Right lobe of liver (tissue), 6 donors: ENCODE measurements around the gene ZNF557. TPM values are rescaled to one million over a fixed set of nuclear protein-coding genes. Genes with fewer than 3 reads are reported as not detected.
"Not testable (repeated sequence)": the region's sequence is repeated elsewhere in the genome, so short reads cannot be mapped to it uniquely, and the experiment has no call there.

Source experiments
- ATAC-seq, 4 donors: fragments of 200-7000 bp; cut with Tn5 transposase; one replicate each; pipeline ENCODE4 v1.9.1; 2020; ENCODE audit warnings: mild to moderate bottlenecking in 4 of 4, moderate library complexity in 4 of 4
- DNase-seq, 3 donors: peaks; one replicate each; pipeline ENCODE4 v3.0.0-alpha.2; 2020
- H3K27ac ChIP-seq, 3 donors: fragments of 200-600 bp; one replicate each; pipeline ENCODE4 v1.8.0; 2022
- H3K27me3 ChIP-seq, 2 donors: fragments of 200-600 bp; one replicate each; pipeline ENCODE4 v1.8.0; 2022
- H3K36me3 ChIP-seq, 4 donors: fragments of 200-600 bp; sonication (generic) in 1 of 4; one replicate each; pipeline versions ENCODE4 v1.5.1 to v1.8.0; 2017 to 2022; ENCODE audit warnings: control low read depth in 1 of 4
- H3K4me1 ChIP-seq, 4 donors: fragments of 200-600 bp; sonication (generic) in 1 of 4; one replicate each; pipeline versions ENCODE4 v1.5.1 to v1.8.0; 2017 to 2022; ENCODE audit warnings: control low read depth in 1 of 4
- H3K4me3 ChIP-seq, 3 donors: fragments of 200-600 bp; one replicate each; pipeline ENCODE4 v1.8.0; 2022
- H3K9me3 ChIP-seq, 4 donors: fragments of 200-600 bp; sonication (generic) in 1 of 4; one replicate each; pipeline versions ENCODE4 v1.5.1 to v1.8.0; 2017 to 2022; ENCODE audit warnings: control low read depth in 1 of 4
- POLR2A ChIP-seq: fragments of 450-650 bp; IDR thresholded peaks from one replicate; pipeline ENCODE4 v1.6.1; 2017; ENCODE audit warnings: antibody characterized with exemption, mild to moderate bottlenecking
- WGBS: methylation state at CpG from one replicate; pipeline ENCODE4 v1.1.6; 2018; ENCODE audit warnings: low coverage, low lambda C conversion rate; ENCODE audit not compliant: insufficient coverage; ENCODE audit errors: missing lambda C conversion rate; 5-methylcytosine and 5-hydroxymethylcytosine counted together
- intact Hi-C, 2 donors: fragments of 100-400 bp; cut with DNase I; formaldehyde crosslinking; loops; one replicate each; pipeline versions ENCODE4 v1.11.2 to v1.14.1; 2022
- total RNA-seq, 6 experiments: library from RNA; depleted of rRNA in 2 of 6; stranded (reverse); fragments of >200 nt in 2 of 6; fragmentation: NEBNext Ultra II Directional in 3 of 6; extraction: Animal tissue kit (Norgen Biotek cat#: 25700) in 3 of 6; gene quantifications; one replicate each; pipeline versions ENCODE4 v1.1.0 to v1.2.4, GENCODE V29; 2016 to 2023
- TF ChIP-seq, protein P1 (sequence below), 4 donors: fragments of 200-600 bp in 3 of 4; fragments of 450-650 bp in 1 of 4; IDR thresholded peaks; one replicate each; pipeline versions ENCODE4 v1.5.1 to v1.8.0; 2016 to 2022; ENCODE audit warnings: antibody characterized with exemption in 4 of 4, mild to moderate bottlenecking in 2 of 4
- donor health status: DM: no; HTN: yes; CAD: no.
- donor health status: DM: no; HTN: no; CAD: no.
- donor health status: DM: no; HTN: no; CAD: no.
- donor health status: DM: no; HTN: yes; CAD: no.
- donor health status: DM: no; HTN: yes; CAD: no.

Gene ZNF557
- total RNA-seq, 6 experiments from 2014 or later: 3.2 to 3.9 (median 3.5) TPM

DNA sequence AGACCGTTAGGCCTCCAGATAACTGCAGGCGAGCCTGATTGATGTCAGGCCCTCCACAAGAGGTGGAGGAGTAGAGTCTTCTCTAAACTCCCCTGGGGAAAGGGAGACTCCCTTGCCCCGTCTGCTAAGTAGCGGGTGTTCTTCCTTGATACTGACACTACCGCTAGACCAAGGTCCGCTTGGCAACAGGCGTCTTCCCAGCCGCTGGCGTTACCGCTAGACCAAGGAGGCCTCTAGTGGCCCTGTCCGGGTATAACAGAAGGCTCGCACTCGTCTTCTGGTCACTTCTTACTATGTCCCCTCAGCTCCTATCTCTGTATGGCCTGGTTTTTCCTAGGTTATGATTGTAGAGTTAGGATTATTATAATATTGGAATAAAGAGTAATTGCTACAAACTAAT is 2.4 kb upstream of the ZNF557 start:
- 27% methylated on average over 7 of the region's 13 CpGs for WGBS
- H3K9me3 ChIP-seq, intact Hi-C loops, H3K27me3 ChIP-seq, H3K4me3 ChIP-seq, H3K36me3 ChIP-seq, ATAC-seq, H3K27ac ChIP-seq: not testable (repeated sequence)
- TF ChIP-seq, protein P1, sequence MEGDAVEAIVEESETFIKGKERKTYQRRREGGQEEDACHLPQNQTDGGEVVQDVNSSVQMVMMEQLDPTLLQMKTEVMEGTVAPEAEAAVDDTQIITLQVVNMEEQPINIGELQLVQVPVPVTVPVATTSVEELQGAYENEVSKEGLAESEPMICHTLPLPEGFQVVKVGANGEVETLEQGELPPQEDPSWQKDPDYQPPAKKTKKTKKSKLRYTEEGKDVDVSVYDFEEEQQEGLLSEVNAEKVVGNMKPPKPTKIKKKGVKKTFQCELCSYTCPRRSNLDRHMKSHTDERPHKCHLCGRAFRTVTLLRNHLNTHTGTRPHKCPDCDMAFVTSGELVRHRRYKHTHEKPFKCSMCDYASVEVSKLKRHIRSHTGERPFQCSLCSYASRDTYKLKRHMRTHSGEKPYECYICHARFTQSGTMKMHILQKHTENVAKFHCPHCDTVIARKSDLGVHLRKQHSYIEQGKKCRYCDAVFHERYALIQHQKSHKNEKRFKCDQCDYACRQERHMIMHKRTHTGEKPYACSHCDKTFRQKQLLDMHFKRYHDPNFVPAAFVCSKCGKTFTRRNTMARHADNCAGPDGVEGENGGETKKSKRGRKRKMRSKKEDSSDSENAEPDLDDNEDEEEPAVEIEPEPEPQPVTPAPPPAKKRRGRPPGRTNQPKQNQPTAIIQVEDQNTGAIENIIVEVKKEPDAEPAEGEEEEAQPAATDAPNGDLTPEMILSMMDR (IDR thresholded peaks at IDR 0.05): peak in 2 of 4 donors; percentile 12 to 21
- peak in 1 of 3 donors; percentile 26 for DNase-seq
- peaks cover 0 to 10% (median 3%) of the 10 kb centered on the region in 4 donors for H3K4me1 ChIP-seq

DNA sequence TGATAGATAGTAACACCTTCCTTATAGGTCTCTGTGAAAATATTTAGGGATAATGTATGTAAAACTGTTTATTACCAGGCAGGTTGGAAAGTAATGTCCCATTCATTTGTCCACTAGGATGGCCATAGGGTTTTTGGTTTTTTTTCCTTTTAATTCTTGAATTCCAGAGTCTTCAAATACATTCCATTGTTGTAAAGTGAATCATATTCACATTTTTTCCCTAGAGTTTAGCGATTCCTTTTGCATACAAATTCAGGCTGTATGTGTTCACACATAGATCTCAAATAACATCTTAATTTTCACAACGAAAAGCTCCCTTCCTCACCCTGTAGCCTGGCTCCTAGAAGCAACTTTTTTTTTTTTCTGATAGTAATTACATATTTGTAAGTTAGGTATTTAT is 1.8 kb upstream of the ZNF557 start:
- no peaks in the 10 kb centered on the region for H3K27me3 ChIP-seq
- peaks cover 0 to 10% (median 3%) of the 10 kb centered on the region in 4 donors for H3K4me1 ChIP-seq
- WGBS: 86% methylated on average over 2 of the region's 2 CpGs
- no peaks in the 10 kb centered on the region for H3K9me3 ChIP-seq
- no peak for ATAC-seq
- H3K36me3 ChIP-seq: peaks cover 4 to 15% (median 10%) of the 10 kb centered on the region in 4 donors
- no peak overlapping the region for H3K27ac ChIP-seq
- TF ChIP-seq POLR2A: no peak
- TF ChIP-seq, protein P1 (IDR thresholded peaks at IDR 0.05): no peak
- no peak for DNase-seq
- H3K4me3 ChIP-seq: no peak overlapping the region
- intact Hi-C loops: no loop called here

DNA sequence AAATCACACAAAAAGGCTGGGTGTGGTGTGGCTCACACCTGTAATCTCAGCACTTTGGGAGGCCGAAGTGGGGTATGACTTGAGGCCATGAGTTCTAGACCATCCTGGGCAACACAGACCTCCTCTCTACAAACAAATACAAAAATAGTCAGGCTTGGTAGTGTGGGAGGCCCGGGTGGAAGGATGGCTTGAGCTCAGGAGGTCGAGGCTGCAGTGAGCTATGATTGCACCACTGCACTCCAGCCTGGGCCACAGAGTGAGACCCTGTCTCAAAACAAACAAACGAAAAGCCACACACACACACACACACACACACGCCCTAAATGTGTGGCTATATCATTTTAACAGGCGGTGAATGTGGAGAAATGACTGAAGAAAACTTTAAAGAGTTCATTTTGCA is 904 bp upstream of the ZNF557 start:
- intact Hi-C loops: no loop called here

DNA sequence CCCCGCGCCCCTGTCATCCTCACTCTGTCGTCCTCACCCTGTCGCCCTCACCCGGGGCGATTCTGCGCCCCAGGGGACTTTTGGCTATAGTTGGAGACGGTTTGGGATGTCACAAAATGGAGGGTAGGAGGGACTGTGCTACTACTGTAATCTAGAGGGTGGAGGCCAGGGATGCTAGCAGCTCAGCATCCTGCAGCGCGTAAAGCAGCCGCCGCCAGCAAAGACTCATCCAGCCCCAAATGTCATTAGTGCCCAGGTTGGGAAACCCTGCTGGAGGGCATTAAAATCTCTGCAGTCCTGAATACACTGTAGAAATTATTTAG is 362 bp downstream of the ZNF557 start:
- TF ChIP-seq POLR2A: no peak
- TF ChIP-seq, protein P1 (IDR thresholded peaks at IDR 0.05): no peak
- no peaks in the 10 kb centered on the region for H3K9me3 ChIP-seq
- ATAC-seq (peak in 1 of 4 donors; percentile 1), DNase-seq (no peak)
- intact Hi-C loops: no loop called here
- H3K27ac ChIP-seq: peak overlapping the region; percentile 25 to 73 (median 33)
- peaks cover 0 to 10% (median 3%) of the 10 kb centered on the region in 4 donors for H3K4me1 ChIP-seq
- H3K4me3 ChIP-seq: peak overlapping the region; percentile 61 to 99 (median 89)
- no peaks in the 10 kb centered on the region for H3K27me3 ChIP-seq
- 0% methylated on average over 10 of the region's 12 CpGs for WGBS
- peaks cover 4 to 26% (median 18%) of the 10 kb centered on the region in 4 donors for H3K36me3 ChIP-seq

More for the DNA sequence above, 904 bp upstream of the ZNF557 start:
- no peak overlapping the region for H3K27ac ChIP-seq
- H3K27me3 ChIP-seq: no peaks in the 10 kb centered on the region
- H3K4me3 ChIP-seq: no peak overlapping the region
- peaks cover 4 to 22% (median 13%) of the 10 kb centered on the region in 4 donors for H3K36me3 ChIP-seq
- no peak for DNase-seq
- 76% methylated on average over 4 of the region's 6 CpGs for WGBS
- TF ChIP-seq, protein P1 (IDR thresholded peaks at IDR 0.05): no peak
- no peak for TF ChIP-seq POLR2A
- peaks cover 0 to 10% (median 3%) of the 10 kb centered on the region in 4 donors for H3K4me1 ChIP-seq
- no peaks in the 10 kb centered on the region for H3K9me3 ChIP-seq
- no peak for ATAC-seq

DNA sequence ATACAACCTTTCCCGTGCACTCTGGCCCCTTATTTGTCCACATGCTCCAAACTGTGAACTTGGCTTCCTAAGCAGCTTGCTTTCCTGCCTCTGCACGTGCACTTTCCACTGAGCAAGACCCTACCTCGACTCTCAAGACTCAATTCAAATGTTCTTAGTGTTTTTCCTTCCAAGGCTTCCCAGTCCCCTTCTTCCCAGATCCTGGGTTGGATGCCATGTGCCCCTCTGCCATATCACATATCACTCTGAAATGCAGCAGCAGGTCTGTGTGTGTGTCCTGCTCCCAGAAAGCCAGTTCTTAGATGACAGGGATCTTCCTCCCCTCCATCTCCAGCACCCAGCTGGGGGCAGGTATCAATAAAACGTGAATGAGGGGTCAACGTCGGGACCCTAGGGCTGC is 3.0 kb downstream of the ZNF557 start:
- Histone ChIP-seq H3K4me1 (peaks cover 0 to 10% (median 3%) of the 10 kb centered on the region in 4 donors), H3K9me3 (peaks cover 0 to 3% (median 2%) of the 10 kb centered on the region in 4 donors), H3K36me3 (peaks cover 4 to 49% (median 38%) of the 10 kb centered on the region in 4 donors), H3K27ac (no peak overlapping the region), H3K4me3 (no peak overlapping the region), H3K27me3 (no peaks in the 10 kb centered on the region)
- ATAC-seq (no peak), DNase-seq (no peak)
- TF ChIP-seq, protein P1 (IDR thresholded peaks at IDR 0.05): no peak
- no peak for TF ChIP-seq POLR2A
- WGBS: 93% methylated on average over 5 of the region's 6 CpGs
- intact Hi-C loops: no loop called here
